ENCODE results near the gene RBBP5.

Gene RBBP5

GRCh38 chr1:205038132-205038786, 83.5 kb downstream of the RBBP5 start:
- Histone ChIP-seq H3K9ac (ENCODE audit: low read depth, low read length) (no peak overlapping the region), H3K4me1 (ENCODE audit: insufficient read depth, low read length) (no peaks in the 10 kb centered on the region; the same call in 1 of the 2 replicates), H3K27me3 (ENCODE audit: insufficient read depth, low read length) (peaks cover 48% of the 10 kb centered on the region), H3K9me3 (ENCODE audit: insufficient read depth, low read depth, low read length) (no peaks in the 10 kb centered on the region; the same call in 1 of the 2 replicates), H3K36me3 (ENCODE audit: insufficient read depth, low read depth, low read length) (no peaks in the 10 kb centered on the region), H3K27ac (ENCODE audit: low read length) (no peak overlapping the region), H3K4me3 (ENCODE audit: low read length) (no peak overlapping the region)

DNA sequence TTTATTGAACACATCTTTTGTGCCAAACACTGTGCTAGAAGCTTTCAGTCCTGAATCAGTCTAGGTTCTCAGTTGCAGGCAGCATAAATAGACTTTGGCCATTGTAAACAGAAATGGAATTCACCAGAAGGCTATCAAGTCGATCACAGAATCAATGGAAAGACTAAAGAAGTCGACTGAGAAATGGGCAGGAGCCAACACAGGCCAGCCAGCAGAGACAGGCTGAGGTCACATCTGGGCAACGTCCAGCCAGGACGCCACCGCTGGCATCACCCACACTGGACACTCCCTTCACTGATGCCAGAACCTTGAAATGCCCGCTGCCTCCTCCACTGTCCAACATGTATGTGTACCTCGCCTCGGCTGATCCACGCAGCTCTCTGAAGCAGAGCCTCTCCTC, 84.2 kb downstream of the RBBP5 start:
- Histone ChIP-seq H3K4me1 (ENCODE audit: insufficient read depth, low read length) (no peaks in the 10 kb centered on the region), H3K4me3 (ENCODE audit: low read length) (no peak overlapping the region), H3K27me3 (ENCODE audit: insufficient read depth, low read length) (peaks cover 43% of the 10 kb centered on the region), H3K9me3 (ENCODE audit: insufficient read depth, low read depth, low read length) (no peaks in the 10 kb centered on the region; the same call in 1 of the 2 replicates), H3K36me3 (ENCODE audit: insufficient read depth, low read depth, low read length) (no peaks in the 10 kb centered on the region), H3K27ac (ENCODE audit: low read length) (no peak overlapping the region), H3K9ac (ENCODE audit: low read depth, low read length) (no peak overlapping the region)
